Measurements from ENCODE around the gene RIOK1. TPM values are rescaled to one million over a fixed set of nuclear protein-coding genes. Genes with fewer than 3 reads are reported as not detected.

RIOK1 gene
- total and polyA plus RNA-seq, 2 of the 8 experiments (the other 6 are each of a cell fraction or from before 2014, with no cell fraction given): 11.8 to 26.9 TPM

DNA sequence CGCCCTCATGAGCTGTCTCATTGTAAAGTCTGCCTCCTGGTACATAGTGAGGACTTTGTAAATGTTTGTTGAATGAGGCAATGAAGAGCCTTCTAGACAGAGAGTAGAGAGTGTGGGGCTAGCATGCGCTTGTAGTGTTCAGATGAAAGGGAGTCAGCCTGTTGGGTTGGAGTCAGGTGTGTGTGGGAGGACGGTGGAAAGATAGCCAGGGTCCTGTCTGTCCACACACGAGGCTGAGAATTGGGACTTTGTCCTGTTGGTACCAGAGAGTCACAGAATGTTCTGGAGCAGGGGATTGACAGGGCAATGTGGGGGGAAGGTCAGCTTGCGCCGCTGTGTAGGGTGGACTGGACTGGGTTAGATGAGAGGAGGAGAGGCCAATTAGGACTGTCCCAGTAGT is 58.6 kb downstream of the RIOK1 start (continued):
- TF ChIP-seq, protein P1, sequence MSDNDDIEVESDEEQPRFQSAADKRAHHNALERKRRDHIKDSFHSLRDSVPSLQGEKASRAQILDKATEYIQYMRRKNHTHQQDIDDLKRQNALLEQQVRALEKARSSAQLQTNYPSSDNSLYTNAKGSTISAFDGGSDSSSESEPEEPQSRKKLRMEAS (IDR thresholded peaks at IDR 0.05): no peak
- TF ChIP-seq CBX5 (IDR thresholded peaks at IDR 0.05; ENCODE audit: low read depth, low read length): no peak
- TF ChIP-seq CREB1 (IDR thresholded peaks at IDR 0.05): no peak

All from H1 (cell line).